ENCODE measurements around the gene SRP19. TPM values are rescaled to one million over a fixed set of nuclear protein-coding genes. Genes with fewer than 3 reads are reported as not detected.

SRP19 gene
- total and polyA plus RNA-seq, 10 of the 15 experiments (the other 5 are each of a cell fraction or from before 2014, with no cell fraction given) = 43.4 to 379 (median 156) TPM

DNA sequence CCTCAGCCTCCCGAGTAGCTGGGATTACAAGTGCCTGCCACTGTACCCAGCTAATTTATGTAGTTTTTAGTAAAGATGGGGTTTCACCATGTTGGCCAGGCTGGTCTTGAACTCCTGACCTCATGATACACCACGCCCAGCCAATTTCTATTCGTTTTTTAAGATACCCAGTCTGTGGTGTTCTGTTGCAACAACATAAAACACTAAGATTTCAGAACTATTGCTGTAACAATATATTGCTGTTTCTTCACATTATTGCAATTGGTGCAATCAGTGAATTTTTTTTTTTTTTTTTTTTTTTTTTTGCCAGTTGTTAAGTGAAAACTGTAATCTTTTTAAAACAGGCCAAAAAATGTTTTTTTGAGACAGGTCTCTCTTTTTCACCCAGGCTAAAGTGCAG lies 9.9 kb downstream of the SRP19 start (continued):
- no peak for TF ChIP-seq CHD1 (IDR thresholded peaks at IDR 0.05; ENCODE audit: low read depth, low read length)

DNA sequence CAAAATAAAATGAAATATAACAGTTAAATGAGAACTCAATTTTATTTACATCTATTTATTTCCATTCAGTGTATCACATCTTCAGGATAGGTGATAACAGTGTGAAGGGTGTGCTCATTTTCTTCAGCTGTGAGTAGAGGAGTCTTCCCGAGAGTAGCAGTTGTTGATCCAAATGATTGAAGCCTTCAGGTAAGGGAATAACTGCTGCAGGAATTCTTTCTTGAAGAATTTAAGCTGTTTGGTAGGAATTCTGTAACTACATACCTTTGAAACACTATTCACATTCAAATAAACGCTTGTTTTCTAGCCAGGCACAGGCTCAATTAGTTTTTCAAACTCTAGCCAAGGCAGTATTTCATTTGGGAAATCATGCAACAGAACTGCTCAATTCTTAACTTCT lies 15.3 kb downstream of the SRP19 start:
- H3K27me3 ChIP-seq (replicated peaks in 1 of 2; ENCODE audit: control insufficient read depth in 2 of 2, insufficient read depth in 2 of 2, low read length in 1 of 2) = no peaks in the 10 kb centered on the region
- FAIRE-seq = no peak
- no peaks in the 10 kb centered on the region for H4K20me1 ChIP-seq (ENCODE audit: control insufficient read depth, insufficient read depth)
- 100% methylated on average over 2 of the region's 2 CpGs for WGBS (ENCODE audit: insufficient coverage, insufficient replicate concordance, low lambda C conversion rate, missing lambda C conversion rate)
- no TSS peak for BruUV-seq (replicated peaks)
- no peaks in the 10 kb centered on the region for H3K9me3 ChIP-seq (replicated peaks; ENCODE audit: control insufficient read depth, insufficient read depth, low read length)
- peaks cover 2 to 26% of the 10 kb centered on the region in 2 experiments for H3K36me3 ChIP-seq (ENCODE audit: control insufficient read depth in 2 of 2, insufficient read depth in 2 of 2, low read length in 1 of 2)
- TF ChIP-seq, protein P1, sequence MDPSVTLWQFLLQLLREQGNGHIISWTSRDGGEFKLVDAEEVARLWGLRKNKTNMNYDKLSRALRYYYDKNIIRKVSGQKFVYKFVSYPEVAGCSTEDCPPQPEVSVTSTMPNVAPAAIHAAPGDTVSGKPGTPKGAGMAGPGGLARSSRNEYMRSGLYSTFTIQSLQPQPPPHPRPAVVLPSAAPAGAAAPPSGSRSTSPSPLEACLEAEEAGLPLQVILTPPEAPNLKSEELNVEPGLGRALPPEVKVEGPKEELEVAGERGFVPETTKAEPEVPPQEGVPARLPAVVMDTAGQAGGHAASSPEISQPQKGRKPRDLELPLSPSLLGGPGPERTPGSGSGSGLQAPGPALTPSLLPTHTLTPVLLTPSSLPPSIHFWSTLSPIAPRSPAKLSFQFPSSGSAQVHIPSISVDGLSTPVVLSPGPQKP (IDR thresholded peaks at IDR 0.05; ENCODE audit: low read depth, low read length) = no peak
- TF ChIP-seq, protein P2, sequence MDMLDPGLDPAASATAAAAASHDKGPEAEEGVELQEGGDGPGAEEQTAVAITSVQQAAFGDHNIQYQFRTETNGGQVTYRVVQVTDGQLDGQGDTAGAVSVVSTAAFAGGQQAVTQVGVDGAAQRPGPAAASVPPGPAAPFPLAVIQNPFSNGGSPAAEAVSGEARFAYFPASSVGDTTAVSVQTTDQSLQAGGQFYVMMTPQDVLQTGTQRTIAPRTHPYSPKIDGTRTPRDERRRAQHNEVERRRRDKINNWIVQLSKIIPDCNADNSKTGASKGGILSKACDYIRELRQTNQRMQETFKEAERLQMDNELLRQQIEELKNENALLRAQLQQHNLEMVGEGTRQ (IDR thresholded peaks at IDR 0.05; ENCODE audit: borderline replicate concordance, low read depth, low read length) = no peak
- no peak overlapping the region for H2AFZ ChIP-seq (ENCODE audit: control insufficient read depth, low read depth, low read length)
- CTCF ChIA-PET = no interaction called here
- in situ Hi-C loops (cut with MboI) = no loop called here
- RAD21 ChIA-PET (ENCODE audit: unreplicated experiment) = no interaction called here
- H3K79me2 ChIP-seq (ENCODE audit: control insufficient read depth, insufficient read depth, low read length) = no peaks in the 10 kb centered on the region
- no peak overlapping the region for H3K4me2 ChIP-seq (ENCODE audit: control insufficient read depth, insufficient read depth)
- H3K4me3 ChIP-seq = no peak overlapping the region
- POLR2A ChIA-PET = no interaction called here
- SMC1A ChIA-PET (ENCODE audit: uncharacterized antibody, unreplicated experiment) = no interaction called here
- no peak overlapping the region for H3K9ac ChIP-seq (ENCODE audit: control insufficient read depth, insufficient read depth, low read length)
- no peak overlapping the region for H3K27ac ChIP-seq (ENCODE audit: control insufficient read depth, insufficient read depth)
- H3K4me1 ChIP-seq (ENCODE audit: control insufficient read depth, insufficient read depth, low read length) = no peaks in the 10 kb centered on the region
- DNase-seq (ENCODE audit: low read depth, low spot score) = no peak
- intact Hi-C loops (cut with micrococcal nuclease; ENCODE audit: unreplicated experiment) = no loop called here
- ATAC-seq = no peak

Data from GM12878 (cell line).